ENCODE measurements around the gene OSBPL2.

GRCh38 chr20:62262064-62262463 lies 23.7 kb downstream of the OSBPL2 start:
- TF ChIP-seq FOXJ3 (CRISPR knock-in tag; IDR thresholded peaks at IDR 0.05; ENCODE audit: borderline replicate concordance) (no peak), CTCF (IDR thresholded peaks at IDR 0.05) (no peak), JUN (CRISPR knock-in tag; IDR thresholded peaks at IDR 0.05) (no peak), KAT7 (CRISPR knock-in tag; IDR thresholded peaks at IDR 0.05; ENCODE audit: borderline replicate concordance) (no peak), RELA (CRISPR knock-in tag; IDR thresholded peaks at IDR 0.05; ENCODE audit: borderline replicate concordance) (no peak), NR2C2 (CRISPR knock-in tag; IDR thresholded peaks at IDR 0.05) (no peak), ZNF423 (CRISPR knock-in tag; IDR thresholded peaks at IDR 0.05) (no peak), NFE2L1 (CRISPR knock-in tag; IDR thresholded peaks at IDR 0.05) (no peak), CREB1 (CRISPR knock-in tag; IDR thresholded peaks at IDR 0.05) (no peak), ATF1 (CRISPR knock-in tag; IDR thresholded peaks at IDR 0.05) (no peak)
- TF ChIP-seq, protein P1, sequence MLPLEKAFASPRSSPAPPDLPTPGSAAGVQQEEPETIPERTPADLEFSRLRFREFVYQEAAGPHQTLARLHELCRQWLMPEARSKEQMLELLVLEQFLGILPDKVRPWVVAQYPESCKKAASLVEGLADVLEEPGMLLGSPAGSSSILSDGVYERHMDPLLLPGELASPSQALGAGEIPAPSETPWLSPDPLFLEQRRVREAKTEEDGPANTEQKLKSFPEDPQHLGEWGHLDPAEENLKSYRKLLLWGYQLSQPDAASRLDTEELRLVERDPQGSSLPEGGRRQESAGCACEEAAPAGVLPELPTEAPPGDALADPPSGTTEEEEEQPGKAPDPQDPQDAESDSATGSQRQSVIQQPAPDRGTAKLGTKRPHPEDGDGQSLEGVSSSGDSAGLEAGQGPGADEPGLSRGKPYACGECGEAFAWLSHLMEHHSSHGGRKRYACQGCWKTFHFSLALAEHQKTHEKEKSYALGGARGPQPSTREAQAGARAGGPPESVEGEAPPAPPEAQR (CRISPR knock-in tag; IDR thresholded peaks at IDR 0.05): no peak
- TF ChIP-seq, protein P2, sequence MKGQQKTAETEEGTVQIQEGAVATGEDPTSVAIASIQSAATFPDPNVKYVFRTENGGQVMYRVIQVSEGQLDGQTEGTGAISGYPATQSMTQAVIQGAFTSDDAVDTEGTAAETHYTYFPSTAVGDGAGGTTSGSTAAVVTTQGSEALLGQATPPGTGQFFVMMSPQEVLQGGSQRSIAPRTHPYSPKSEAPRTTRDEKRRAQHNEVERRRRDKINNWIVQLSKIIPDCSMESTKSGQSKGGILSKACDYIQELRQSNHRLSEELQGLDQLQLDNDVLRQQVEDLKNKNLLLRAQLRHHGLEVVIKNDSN (CRISPR knock-in tag; IDR thresholded peaks at IDR 0.05): no peak

Measured in WTC11 (cell line).